H9 (cell line): Measurements from ENCODE around the gene CKM. TPM values are rescaled to one million over a fixed set of nuclear protein-coding genes. Genes with fewer than 3 reads are reported as not detected.
A peak's percentile ranks its signal among the peaks of the same experiment; 100 is the strongest.

Experiments
- DNase-seq: peaks from one replicate; pipeline ENCODE4 v3.0.0-alpha.2; 2017
- H2AFZ ChIP-seq: one replicate; pipeline ENCODE4 v1.6.1; 2013; ENCODE audit warnings: mild to moderate bottlenecking, low read length, control low read depth, moderate library complexity
- H2AK5ac ChIP-seq: 2 replicates; pipeline ENCODE4 v1.6.1; 2013; ENCODE audit warnings: low read length, control low read depth, mixed read lengths; ENCODE audit not compliant: insufficient read length
- H2BK120ac ChIP-seq: one replicate; pipeline ENCODE4 v1.6.1; 2013; ENCODE audit warnings: low read depth, mild to moderate bottlenecking, low read length, control low read depth, inconsistent platforms; ENCODE audit not compliant: poor library complexity, severe bottlenecking
- H2BK12ac ChIP-seq: 2 replicates; pipeline ENCODE4 v1.6.1; 2013; ENCODE audit warnings: low read length, control low read depth, mixed read lengths, low read depth; ENCODE audit not compliant: insufficient read length
- H2BK15ac ChIP-seq: 2 replicates; pipeline ENCODE4 v1.6.1; 2013; ENCODE audit warnings: low read depth, low read length, control low read depth
- H2BK20ac ChIP-seq: one replicate; pipeline ENCODE4 v1.6.1; 2013; ENCODE audit warnings: low read depth, mild to moderate bottlenecking, low read length, control low read depth, inconsistent platforms; ENCODE audit not compliant: poor library complexity, severe bottlenecking
- H2BK5ac ChIP-seq: 2 replicates; pipeline ENCODE4 v1.6.1; 2013; ENCODE audit warnings: low read length, control low read depth, mixed read lengths; ENCODE audit not compliant: insufficient read length
- H3K14ac ChIP-seq: 2 replicates; pipeline ENCODE4 v1.6.1; 2013; ENCODE audit warnings: low read length, control low read depth; ENCODE audit not compliant: insufficient read depth
- H3K18ac ChIP-seq: 2 replicates; pipeline ENCODE4 v1.6.1; 2013; ENCODE audit warnings: low read depth, mild to moderate bottlenecking, mixed read lengths, low read length, control low read depth; ENCODE audit not compliant: insufficient read length
- H3K23ac ChIP-seq: 2 replicates; pipeline ENCODE4 v1.6.1; 2013; ENCODE audit warnings: low read length, control low read depth, mixed read lengths, low read depth; ENCODE audit not compliant: insufficient read length
- H3K23me2 ChIP-seq: 2 replicates; pipeline ENCODE4 v1.6.1; 2013; ENCODE audit warnings: low read depth, mild to moderate bottlenecking, mixed read lengths, low read length, control low read depth; ENCODE audit not compliant: insufficient read length, poor library complexity, severe bottlenecking
- H3K27ac ChIP-seq: 2 replicates; pipeline ENCODE4 v1.5.1; 2013; ENCODE audit warnings: low read length, control low read depth, mixed read lengths, low read depth; ENCODE audit not compliant: insufficient read length
- H3K27me3 ChIP-seq: 2 replicates; pipeline ENCODE4 v1.6.1; 2013; ENCODE audit warnings: low read length, control low read depth, inconsistent platforms; ENCODE audit not compliant: insufficient read depth
- H3K4ac ChIP-seq: 2 replicates; pipeline ENCODE4 v1.6.1; 2013; ENCODE audit warnings: low read depth, mild to moderate bottlenecking, control low read depth, inconsistent platforms, low read length, moderate library complexity
- H3K4me1 ChIP-seq: 2 replicates; pipeline ENCODE4 v1.6.1; 2013; ENCODE audit warnings: low read length, control low read depth, inconsistent platforms; ENCODE audit not compliant: insufficient read depth
- H3K4me2 ChIP-seq: 2 replicates; pipeline ENCODE4 v1.6.1; 2013; ENCODE audit warnings: low read length, control low read depth, mixed read lengths; ENCODE audit not compliant: insufficient read length, insufficient read depth
- H3K56ac ChIP-seq: 2 replicates; pipeline ENCODE4 v1.6.1; 2013; ENCODE audit warnings: low read depth, mild to moderate bottlenecking, mixed read lengths, low read length, control low read depth; ENCODE audit not compliant: insufficient read length
- H3K79me1 ChIP-seq: 2 replicates; pipeline ENCODE4 v1.6.1; 2013; ENCODE audit warnings: low read depth, mild to moderate bottlenecking, moderate library complexity, low read length, control low read depth, inconsistent platforms; ENCODE audit not compliant: insufficient read depth, poor library complexity, severe bottlenecking
- H3K79me2 ChIP-seq: 2 replicates; pipeline ENCODE4 v1.6.1; 2013; ENCODE audit warnings: low read length, control low read depth, inconsistent platforms; ENCODE audit not compliant: insufficient read depth
- H3K9ac ChIP-seq: 2 replicates; pipeline ENCODE4 v1.6.1; 2013; ENCODE audit warnings: low read length, control low read depth, mixed read lengths; ENCODE audit not compliant: insufficient read length; ENCODE audit errors: extremely low read depth
- H3K9me3 ChIP-seq: one replicate; pipeline ENCODE4 v1.6.1; 2013; ENCODE audit warnings: low read depth, low read length, inconsistent platforms; ENCODE audit not compliant: control insufficient read depth
- H3T11ph ChIP-seq: one replicate; pipeline ENCODE4 v1.6.1; 2013; ENCODE audit warnings: mild to moderate bottlenecking, low read length, control low read depth, inconsistent platforms
- H4K20me1 ChIP-seq: one replicate; pipeline ENCODE4 v1.6.1; 2013; ENCODE audit not compliant: control insufficient read depth, insufficient read length, insufficient read depth
- H4K5ac ChIP-seq: 2 replicates; pipeline ENCODE4 v1.6.1; 2013; ENCODE audit warnings: low read depth, mild to moderate bottlenecking, mixed read lengths, low read length, control low read depth; ENCODE audit not compliant: insufficient read length
- H4K8ac ChIP-seq: replicated peaks from 2 replicates; pipeline ENCODE4 v1.6.1; 2013; ENCODE audit warnings: low read length, control low read depth, mixed read lengths, low read depth; ENCODE audit not compliant: insufficient read length
- H4K91ac ChIP-seq: 2 replicates; pipeline ENCODE4 v1.6.1; 2013; ENCODE audit warnings: low read depth, mild to moderate bottlenecking, moderate library complexity, mixed read lengths, low read length, control low read depth; ENCODE audit not compliant: insufficient read length
- H3K27ac Mint-ChIP-seq, 3 experiments: 2 replicates in 2 of 3; 3 replicates in 1 of 3; pipeline ENCODE4 v1.8.0; 2020 to 2021; ENCODE audit warnings: mixed read lengths in 3 of 3, mild to moderate bottlenecking in 1 of 3, moderate library complexity in 1 of 3
- H3K27me3 Mint-ChIP-seq: 2 replicates; pipeline ENCODE4 v1.8.0; 2021; ENCODE audit warnings: low read depth, mild to moderate bottlenecking, moderate library complexity, mixed read lengths
- H3K36me3 Mint-ChIP-seq, 3 experiments: 2 replicates in 2 of 3; 3 replicates in 1 of 3; pipeline ENCODE4 v1.8.0; 2020 to 2021; ENCODE audit warnings: low read depth in 3 of 3, mixed read lengths in 3 of 3; ENCODE audit not compliant: insufficient read depth in 1 of 3
- H3K4me1 Mint-ChIP-seq, 2 experiments: 2 replicates each; pipeline ENCODE4 v1.8.0; 2020; ENCODE audit warnings: mixed read lengths in 2 of 2
- H3K4me3 Mint-ChIP-seq, 2 experiments: 2 replicates in 1 of 2; 3 replicates in 1 of 2; pipeline ENCODE4 v1.8.0; 2020 to 2021; ENCODE audit warnings: mild to moderate bottlenecking in 2 of 2, mixed read lengths in 2 of 2, moderate library complexity in 1 of 2
- H3K9me3 Mint-ChIP-seq, 2 experiments: 2 replicates in 1 of 2; 3 replicates in 1 of 2; pipeline ENCODE4 v1.8.0; 2020; ENCODE audit warnings: mild to moderate bottlenecking in 2 of 2, mixed read lengths in 2 of 2, moderate library complexity in 1 of 2
- WGBS: extraction: QIAGEN DNeasy Blood & Tissue Kit; methylation state at CpG from one replicate; pipeline ENCODE4 v1.1.7; 2013; ENCODE audit warnings: missing lambda C conversion rate, low lambda C conversion rate, mixed read lengths; ENCODE audit not compliant: insufficient read length; ENCODE audit errors: extremely low coverage; 5-methylcytosine and 5-hydroxymethylcytosine counted together
- total RNA-seq: library from RNA; stranded (reverse); gene quantifications from 2 replicates; pipeline ENCODE4 v1.2.1, GENCODE V29; 2021
- TF ChIP-seq, protein P1 (sequence below): fragments of 200-600 bp; sonication (generic); conservative IDR thresholded peaks from 3 replicates; pipeline ENCODE4 v1.8.0; 2021; ENCODE audit warnings: antibody characterized with exemption, mild to moderate bottlenecking

CKM gene
- total RNA-seq, 1 experiment from 2014 or later, result not detected

DNA sequence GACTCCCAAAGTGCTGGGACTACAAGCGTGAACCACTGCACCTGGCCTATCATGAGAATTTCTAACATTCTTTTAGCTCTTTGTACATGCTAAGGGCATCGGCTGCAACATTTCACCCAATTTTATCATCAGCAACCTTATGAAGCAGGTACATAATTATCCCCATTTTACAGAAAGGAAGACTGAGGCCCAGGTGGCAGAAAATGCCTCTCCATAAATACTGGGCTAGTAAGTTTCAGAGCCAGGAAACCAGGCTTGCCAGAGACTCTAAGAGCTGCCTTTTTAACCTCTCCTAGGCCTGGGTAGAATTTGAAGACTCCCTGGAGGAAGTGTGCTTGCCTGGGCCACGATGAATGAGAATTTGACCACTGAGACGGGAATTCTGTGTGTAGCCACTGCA is 45.5 kb upstream of the CKM start:
- Histone ChIP-seq H3K27me3 (no peaks in the 10 kb centered on the region), H4K8ac (no peak overlapping the region), H3K23ac (no peak overlapping the region), H2AFZ (no peak overlapping the region), H4K91ac (no peak overlapping the region), H3K4me2 (no peak overlapping the region), H3K23me2 (no peaks in the 10 kb centered on the region), H3T11ph (no peak overlapping the region), H2BK120ac (no peak overlapping the region), H3K27ac (no peak overlapping the region), H2AK5ac (no peak overlapping the region), H3K4ac (no peak overlapping the region), H4K5ac (no peak overlapping the region), H3K18ac (no peak overlapping the region), H3K56ac (no peak overlapping the region), H2BK12ac (no peak overlapping the region), H3K9ac (no peak overlapping the region), H3K79me2 (no peaks in the 10 kb centered on the region; the same call in 1 of the 2 replicates), H3K9me3 (no peaks in the 10 kb centered on the region), H2BK5ac (no peak overlapping the region), H2BK15ac (no peak overlapping the region), H3K79me1 (peaks cover 3% of the 10 kb centered on the region), H3K14ac (no peak overlapping the region), H3K4me1 (peaks cover 4% of the 10 kb centered on the region; the same call in 1 of the 2 replicates), H4K20me1 (no peaks in the 10 kb centered on the region), H2BK20ac (no peak overlapping the region)
- DNase-seq, result no peak
- peaks cover 7 to 16% of the 10 kb centered on the region in 2 experiments for H3K4me1 Mint-ChIP-seq
- no peaks in the 10 kb centered on the region for H3K27me3 Mint-ChIP-seq
- H3K27ac Mint-ChIP-seq, result peak overlapping the region in 2 of 3 experiments; percentile 67 to 75; a peak in 4 of 7 replicates
- WGBS, result no CpG with 5 or more reads among the region's 4 CpGs
- TF ChIP-seq, protein P1, sequence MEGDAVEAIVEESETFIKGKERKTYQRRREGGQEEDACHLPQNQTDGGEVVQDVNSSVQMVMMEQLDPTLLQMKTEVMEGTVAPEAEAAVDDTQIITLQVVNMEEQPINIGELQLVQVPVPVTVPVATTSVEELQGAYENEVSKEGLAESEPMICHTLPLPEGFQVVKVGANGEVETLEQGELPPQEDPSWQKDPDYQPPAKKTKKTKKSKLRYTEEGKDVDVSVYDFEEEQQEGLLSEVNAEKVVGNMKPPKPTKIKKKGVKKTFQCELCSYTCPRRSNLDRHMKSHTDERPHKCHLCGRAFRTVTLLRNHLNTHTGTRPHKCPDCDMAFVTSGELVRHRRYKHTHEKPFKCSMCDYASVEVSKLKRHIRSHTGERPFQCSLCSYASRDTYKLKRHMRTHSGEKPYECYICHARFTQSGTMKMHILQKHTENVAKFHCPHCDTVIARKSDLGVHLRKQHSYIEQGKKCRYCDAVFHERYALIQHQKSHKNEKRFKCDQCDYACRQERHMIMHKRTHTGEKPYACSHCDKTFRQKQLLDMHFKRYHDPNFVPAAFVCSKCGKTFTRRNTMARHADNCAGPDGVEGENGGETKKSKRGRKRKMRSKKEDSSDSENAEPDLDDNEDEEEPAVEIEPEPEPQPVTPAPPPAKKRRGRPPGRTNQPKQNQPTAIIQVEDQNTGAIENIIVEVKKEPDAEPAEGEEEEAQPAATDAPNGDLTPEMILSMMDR, result no peak
- no peaks in the 10 kb centered on the region for H3K9me3 Mint-ChIP-seq
- peaks cover 16 to 35% (median 32%) of the 10 kb centered on the region in 3 experiments; a peak in 6 of 7 replicates for H3K36me3 Mint-ChIP-seq
- peak overlapping the region in 1 of 2 experiments; percentile 5; a peak in 2 of 5 replicates for H3K4me3 Mint-ChIP-seq
